Naive thymus-derived CD8-positive, alpha-beta T cell (primary cell): ENCODE measurements around the gene KRTAP4-8. TPM values are rescaled to one million over a fixed set of nuclear protein-coding genes. Genes with fewer than 3 reads are reported as not detected.
"Not testable (repeated sequence)": the region's sequence is repeated elsewhere in the genome, so short reads cannot be mapped to it uniquely, and the experiment has no call there.

Experiments
- ATAC-seq, 2 donors: fragments of 150-1000 bp; cut with Tn5 transposase in 1 of 2; sonication (Bioruptor Pico), chemical (Tn5 transposase) in 1 of 2; 1 replicate in 1 of 2; 2 replicates in 1 of 2; pipeline ENCODE4 v1.10.0; 2021; ENCODE audit warnings: mild to moderate bottlenecking in 2 of 2, moderate library complexity in 2 of 2
- POLR2A ChIA-PET: fragments of 350-600 bp; sonication (Branson Sonifier 250); formaldehyde crosslinking; loops from one replicate; lab custom pipeline; 2021; ENCODE audit warnings: antibody characterized with exemption; lab: Charles Lee
- DNase-seq, 10 donors: peaks; one replicate each; pipeline versions ENCODE4 v3.0.0 to v3.0.0-alpha.2; 2020 to 2022
- H3K27ac Mint-ChIP-seq, 10 donors: one replicate each; pipeline ENCODE4 v1.8.0; 2020 to 2022; ENCODE audit warnings: mild to moderate bottlenecking in 10 of 10, mixed read lengths in 10 of 10, moderate library complexity in 4 of 10, inconsistent platforms in 1 of 10
- H3K27me3 Mint-ChIP-seq, 5 donors: one replicate each; pipeline ENCODE4 v1.8.0; 2021 to 2022; ENCODE audit warnings: mixed read lengths in 5 of 5
- H3K36me3 Mint-ChIP-seq, 3 donors: one replicate each; pipeline ENCODE4 v1.8.0; 2020 to 2022; ENCODE audit warnings: mixed read lengths in 3 of 3, mild to moderate bottlenecking in 2 of 3, inconsistent platforms in 1 of 3
- H3K4me1 Mint-ChIP-seq, 4 donors: one replicate each; pipeline ENCODE4 v1.8.0; 2021 to 2022; ENCODE audit warnings: mixed read lengths in 4 of 4
- H3K4me3 Mint-ChIP-seq, 10 donors: one replicate each; pipeline ENCODE4 v1.8.0; 2020 to 2022; ENCODE audit warnings: mild to moderate bottlenecking in 10 of 10, mixed read lengths in 10 of 10, moderate library complexity in 6 of 10, inconsistent platforms in 1 of 10
- H3K9me3 Mint-ChIP-seq, 9 donors: one replicate each; pipeline ENCODE4 v1.8.0; 2020 to 2022; ENCODE audit warnings: mixed read lengths in 9 of 9, mild to moderate bottlenecking in 3 of 9, inconsistent platforms in 1 of 9, moderate library complexity in 1 of 9
- polyA plus RNA-seq, 3 donors: library from polyadenylated mRNA; unstranded; fragments of 300-500 nt; fragmentation: Illumina TruSeq; gene quantifications; one replicate each; pipeline ENCODE4 v1.2.3, GENCODE V29; 2021
- total RNA-seq, 8 experiments: library from RNA in 2 of 8; stranded (reverse) in 2 of 8; gene quantifications; one replicate each; pipeline ENCODE4 v1.2.3 and lab custom pipeline; 2021 to 2026

The KRTAP4-8 gene
- total and polyA plus RNA-seq, 5 experiments from 2014 or later = not detected

- DNase-seq, H3K4me1 Mint-ChIP-seq, POLR2A ChIA-PET, ATAC-seq, H3K4me3 Mint-ChIP-seq, H3K36me3 Mint-ChIP-seq, H3K9me3 Mint-ChIP-seq: not testable (repeated sequence)
- Mint-ChIP-seq H3K27me3 (peaks cover 14 to 56% (median 30%) of the 10 kb centered on the region in 5 donors), H3K27ac (peak overlapping the region in 1 of 10 donors; percentile 6)
Measured at GRCh38 chr17:41059276-41060051, 38.5 kb downstream of the KRTAP4-8 start.

GRCh38 chr17:41058741-41059140, 39.2 kb downstream of the KRTAP4-8 start:
- Mint-ChIP-seq H3K36me3 (peaks cover 0 to 7% (median 4%) of the 10 kb centered on the region in 3 donors), H3K27me3 (peaks cover 14 to 53% (median 27%) of the 10 kb centered on the region in 5 donors), H3K4me3 (no peak overlapping the region), H3K9me3 (peaks cover 0 to 7% (median 0%) of the 10 kb centered on the region in 9 donors), H3K27ac (no peak overlapping the region), H3K4me1 (no peaks in the 10 kb centered on the region)
- ATAC-seq (no peak), DNase-seq (no peak)
- POLR2A ChIA-PET = no interaction called here

GRCh38 chr17:41057547-41057946, 40.4 kb downstream of the KRTAP4-8 start:
- H3K27me3 Mint-ChIP-seq = peaks cover 14 to 52% (median 25%) of the 10 kb centered on the region in 5 donors

GRCh38 chr17:41055130-41055529, 42.8 kb downstream of the KRTAP4-8 start, which contains the start of gene KRTAP2-2:
KRTAP2-2 (minus strand) TSS chr17:41055230; CDS start chr17:41055211, 19 bp downstream.
- H3K36me3 Mint-ChIP-seq, H3K9me3 Mint-ChIP-seq, ATAC-seq, H3K4me1 Mint-ChIP-seq, H3K4me3 Mint-ChIP-seq, POLR2A ChIA-PET, DNase-seq, H3K27ac Mint-ChIP-seq: not testable (repeated sequence)
- peaks cover 10 to 37% (median 18%) of the 10 kb centered on the region in 5 donors for H3K27me3 Mint-ChIP-seq

More at GRCh38 chr17:41057547-41057946, 40.4 kb downstream of the KRTAP4-8 start:
- peaks cover 0 to 7% (median 6%) of the 10 kb centered on the region in 3 donors for H3K36me3 Mint-ChIP-seq
- H3K27ac Mint-ChIP-seq = no peak overlapping the region
- POLR2A ChIA-PET = no interaction called here
- no peak overlapping the region for H3K4me3 Mint-ChIP-seq
- DNase-seq (no peak), ATAC-seq (no peak)
- peaks cover 0 to 7% (median 0%) of the 10 kb centered on the region in 9 donors for H3K9me3 Mint-ChIP-seq
- no peaks in the 10 kb centered on the region for H3K4me1 Mint-ChIP-seq

GRCh38 chr17:41054556-41054955, 43.4 kb downstream of the KRTAP4-8 start:
- H3K27ac Mint-ChIP-seq = not testable (repeated sequence)

GRCh38 chr17:41054025-41054424, 43.9 kb downstream of the KRTAP4-8 start:
- POLR2A ChIA-PET = no interaction called here
- H3K27me3 Mint-ChIP-seq = peaks cover 6 to 31% (median 14%) of the 10 kb centered on the region in 5 donors
- H3K4me3 Mint-ChIP-seq = no peak overlapping the region
- peaks cover 0 to 7% (median 0%) of the 10 kb centered on the region in 9 donors for H3K9me3 Mint-ChIP-seq
- ATAC-seq (no peak), DNase-seq (no peak)
- no peak overlapping the region for H3K27ac Mint-ChIP-seq
- peaks cover 0 to 7% (median 6%) of the 10 kb centered on the region in 3 donors for H3K36me3 Mint-ChIP-seq
- H3K4me1 Mint-ChIP-seq = no peaks in the 10 kb centered on the region

More at GRCh38 chr17:41054556-41054955, 43.4 kb downstream of the KRTAP4-8 start:
- H3K9me3 Mint-ChIP-seq, POLR2A ChIA-PET, H3K4me3 Mint-ChIP-seq, ATAC-seq, DNase-seq, H3K4me1 Mint-ChIP-seq, H3K36me3 Mint-ChIP-seq: not testable (repeated sequence)
- H3K27me3 Mint-ChIP-seq = peaks cover 9 to 36% (median 18%) of the 10 kb centered on the region in 5 donors

- H3K27me3 Mint-ChIP-seq = peaks cover 8 to 22% (median 15%) of the 10 kb centered on the region in 5 donors
- ATAC-seq (no peak), DNase-seq (no peak)
- H3K4me1 Mint-ChIP-seq = no peaks in the 10 kb centered on the region
- peaks cover 0 to 5% (median 0%) of the 10 kb centered on the region in 9 donors for H3K9me3 Mint-ChIP-seq
- H3K27ac Mint-ChIP-seq = no peak overlapping the region
- H3K4me3 Mint-ChIP-seq = no peak overlapping the region
- POLR2A ChIA-PET = no interaction called here
- peaks cover 0 to 6% (median 5%) of the 10 kb centered on the region in 3 donors for H3K36me3 Mint-ChIP-seq
Measured at GRCh38 chr17:41052566-41052965, 45.4 kb downstream of the KRTAP4-8 start.

- Mint-ChIP-seq H3K9me3 (peaks cover 0 to 3% (median 2%) of the 10 kb centered on the region in 9 donors), H3K4me3 (no peak overlapping the region), H3K36me3 (peaks cover 0 to 2% (median 0%) of the 10 kb centered on the region in 3 donors), H3K27me3 (peaks cover 5 to 24% (median 13%) of the 10 kb centered on the region in 5 donors), H3K4me1 (peaks cover 0 to 4% (median 2%) of the 10 kb centered on the region in 4 donors), H3K27ac (no peak overlapping the region)
- no peak for ATAC-seq
- POLR2A ChIA-PET = no interaction called here
- no peak for DNase-seq
Measured at GRCh38 chr17:41049110-41049509, 48.8 kb downstream of the KRTAP4-8 start.

- Mint-ChIP-seq H3K27ac (no peak overlapping the region), H3K4me3 (no peak overlapping the region), H3K36me3 (peaks cover 0 to 3% (median 1%) of the 10 kb centered on the region in 3 donors), H3K4me1 (peaks cover 0 to 5% (median 2%) of the 10 kb centered on the region in 4 donors), H3K9me3 (peaks cover under 1 to 10% (median 5%) of the 10 kb centered on the region in 9 donors), H3K27me3 (peaks cover 5 to 24% (median 13%) of the 10 kb centered on the region in 5 donors)
- no peak for ATAC-seq
- DNase-seq = no peak
- POLR2A ChIA-PET = no interaction called here
Measured at GRCh38 chr17:41048441-41048840, 49.5 kb downstream of the KRTAP4-8 start.

Other genes starting within 250 kb of the KRTAP4-8 start
Only the 30 nearest of the 38 such genes appear.
- not detected for gene KRT39, start 131.2 kb downstream of the KRTAP4-8 start, total RNA-seq
- not detected for gene KRT39, start 131.2 kb downstream of the KRTAP4-8 start, polyA plus RNA-seq
- not detected for gene KRT40, start 113.8 kb downstream of the KRTAP4-8 start, total RNA-seq
- gene KRT40, start 113.8 kb downstream of the KRTAP4-8 start, polyA plus RNA-seq = not detected
- gene KRTAP3-3, start 104.0 kb downstream of the KRTAP4-8 start, total RNA-seq = not detected
- not detected for gene KRTAP3-3, start 104.0 kb downstream of the KRTAP4-8 start, polyA plus RNA-seq
- gene KRTAP3-2, start 98.2 kb downstream of the KRTAP4-8 start, total RNA-seq = not detected
- not detected for gene KRTAP3-2, start 98.2 kb downstream of the KRTAP4-8 start, polyA plus RNA-seq
- not detected for gene KRTAP3-1, start 89.0 kb downstream of the KRTAP4-8 start, total RNA-seq
- gene KRTAP3-1, start 89.0 kb downstream of the KRTAP4-8 start, polyA plus RNA-seq = not detected
- gene KRTAP1-5, start 70.9 kb downstream of the KRTAP4-8 start, total RNA-seq = not detected
- gene KRTAP1-5, start 70.9 kb downstream of the KRTAP4-8 start, polyA plus RNA-seq = not detected
- gene KRTAP1-4, start 67.9 kb downstream of the KRTAP4-8 start, total RNA-seq = not detected
- not detected for gene KRTAP1-4, start 67.9 kb downstream of the KRTAP4-8 start, polyA plus RNA-seq
- not detected for gene KRTAP1-3, start 63.3 kb downstream of the KRTAP4-8 start, total RNA-seq
- gene KRTAP1-3, start 63.3 kb downstream of the KRTAP4-8 start, polyA plus RNA-seq = not detected
- gene KRTAP1-1, start 56.7 kb downstream of the KRTAP4-8 start, total RNA-seq = not detected
- not detected for gene KRTAP1-1, start 56.7 kb downstream of the KRTAP4-8 start, polyA plus RNA-seq
- gene KRTAP2-1, start 50.8 kb downstream of the KRTAP4-8 start, total RNA-seq = not detected
- not detected for gene KRTAP2-1, start 50.8 kb downstream of the KRTAP4-8 start, polyA plus RNA-seq
- not detected for gene KRTAP2-2, start 42.9 kb downstream of the KRTAP4-8 start, total RNA-seq
- not detected for gene KRTAP2-2, start 42.9 kb downstream of the KRTAP4-8 start, polyA plus RNA-seq
- gene KRTAP2-3, start 38.0 kb downstream of the KRTAP4-8 start, total RNA-seq = not detected
- gene KRTAP2-3, start 38.0 kb downstream of the KRTAP4-8 start, polyA plus RNA-seq = not detected
- not detected for gene KRTAP2-4, start 32.3 kb downstream of the KRTAP4-8 start, total RNA-seq
- not detected for gene KRTAP2-4, start 32.3 kb downstream of the KRTAP4-8 start, polyA plus RNA-seq
- gene KRTAP4-7, start 14.0 kb downstream of the KRTAP4-8 start, total RNA-seq = not detected
- gene KRTAP4-7, start 14.0 kb downstream of the KRTAP4-8 start, polyA plus RNA-seq = not detected
- gene KRTAP4-16, start 4.1 kb upstream of the KRTAP4-8 start, total RNA-seq = not detected
- gene KRTAP4-16, start 4.1 kb upstream of the KRTAP4-8 start, polyA plus RNA-seq = not detected
- gene KRTAP4-9, start 7.2 kb upstream of the KRTAP4-8 start, total RNA-seq = not detected
- gene KRTAP4-9, start 7.2 kb upstream of the KRTAP4-8 start, polyA plus RNA-seq = not detected
- gene KRTAP4-11, start 20.2 kb upstream of the KRTAP4-8 start, total RNA-seq = not detected
- not detected for gene KRTAP4-11, start 20.2 kb upstream of the KRTAP4-8 start, polyA plus RNA-seq
- gene KRTAP4-12, start 26.0 kb upstream of the KRTAP4-8 start, total RNA-seq = not detected
- under 1 TPM in 1 of 3 donors, not detected in 2; 0.15 TPM for gene KRTAP4-12, start 26.0 kb upstream of the KRTAP4-8 start, polyA plus RNA-seq
- not detected for gene KRTAP4-6, start 42.4 kb upstream of the KRTAP4-8 start, total RNA-seq
- gene KRTAP4-6, start 42.4 kb upstream of the KRTAP4-8 start, polyA plus RNA-seq = not detected
- not detected for gene KRTAP4-5, start 51.7 kb upstream of the KRTAP4-8 start, total RNA-seq
- not detected for gene KRTAP4-5, start 51.7 kb upstream of the KRTAP4-8 start, polyA plus RNA-seq
- gene KRTAP4-4, start 62.6 kb upstream of the KRTAP4-8 start, total RNA-seq = not detected
- not detected for gene KRTAP4-4, start 62.6 kb upstream of the KRTAP4-8 start, polyA plus RNA-seq
- not detected for gene KRTAP4-3, start 70.1 kb upstream of the KRTAP4-8 start, total RNA-seq
- gene KRTAP4-3, start 70.1 kb upstream of the KRTAP4-8 start, polyA plus RNA-seq = not detected
- gene KRTAP4-2, start 80.1 kb upstream of the KRTAP4-8 start, total RNA-seq = not detected
- not detected for gene KRTAP4-2, start 80.1 kb upstream of the KRTAP4-8 start, polyA plus RNA-seq
- gene KRTAP4-1, start 86.8 kb upstream of the KRTAP4-8 start, total RNA-seq = not detected
- not detected for gene KRTAP4-1, start 86.8 kb upstream of the KRTAP4-8 start, polyA plus RNA-seq
- gene KRTAP9-1, start 91.7 kb upstream of the KRTAP4-8 start, total RNA-seq = not detected
- gene KRTAP9-1, start 91.7 kb upstream of the KRTAP4-8 start, polyA plus RNA-seq = not detected
- gene KRTAP9-2, start 128.5 kb upstream of the KRTAP4-8 start, total RNA-seq = not detected
- not detected for gene KRTAP9-2, start 128.5 kb upstream of the KRTAP4-8 start, polyA plus RNA-seq
- gene KRTAP9-3, start 134.3 kb upstream of the KRTAP4-8 start, total RNA-seq = not detected
- gene KRTAP9-3, start 134.3 kb upstream of the KRTAP4-8 start, polyA plus RNA-seq = not detected
- not detected for gene KRTAP9-8, start 139.9 kb upstream of the KRTAP4-8 start, total RNA-seq
- not detected for gene KRTAP9-8, start 139.9 kb upstream of the KRTAP4-8 start, polyA plus RNA-seq
- gene KRTAP9-4, start 151.5 kb upstream of the KRTAP4-8 start, total RNA-seq = not detected
- gene KRTAP9-4, start 151.5 kb upstream of the KRTAP4-8 start, polyA plus RNA-seq = not detected
- gene KRTAP9-9, start 157.2 kb upstream of the KRTAP4-8 start, total RNA-seq = not detected
- not detected for gene KRTAP9-9, start 157.2 kb upstream of the KRTAP4-8 start, polyA plus RNA-seq